Ovary (tissue), 9 donors: Measurements from ENCODE around the gene ERRFI1. TPM values are rescaled to one million over a fixed set of nuclear protein-coding genes. Genes with fewer than 3 reads are reported as not detected.
"Not testable (repeated sequence)": the region's sequence is repeated elsewhere in the genome, so short reads cannot be mapped to it uniquely, and the experiment has no call there.

ENCODE experiments used
- DNase-seq, 5 donors: peaks; one replicate each; pipeline ENCODE4 v3.0.0-alpha.2; 2019 to 2020
- H3K27ac ChIP-seq, 2 donors: fragments of 200-600 bp; one replicate each; pipeline versions ENCODE4 v1.5.1 to v1.8.0; 2019 to 2022
- H3K27me3 ChIP-seq: fragments of 200-600 bp; one replicate; pipeline ENCODE4 v1.8.0; 2022
- H3K36me3 ChIP-seq: fragments of 200-600 bp; sonication (generic); one replicate; pipeline ENCODE4 v1.5.1; 2019
- H3K4me1 ChIP-seq: one replicate; pipeline ENCODE4 v1.8.1; 2013; ENCODE audit warnings: mild to moderate bottlenecking, moderate library complexity; ENCODE audit not compliant: insufficient read depth
- H3K4me3 ChIP-seq: fragments of 200-600 bp; sonication (generic); one replicate; pipeline ENCODE4 v1.5.1; 2017
- H3K9me3 ChIP-seq, 2 donors: fragments of 200-600 bp in 1 of 2; sonication (generic) in 1 of 2; one replicate each; pipeline versions ENCODE4 v1.5.1 to v1.8.1; 2013 to 2019; ENCODE audit warnings: mild to moderate bottlenecking in 1 of 2, moderate library complexity in 1 of 2
- EP300 ChIP-seq: sonication (generic); formaldehyde crosslinking; IDR thresholded peaks from one replicate; pipeline ENCODE4 v1.6.1; 2017; ENCODE audit warnings: antibody characterized with exemption
- POLR2A ChIP-seq: fragments of 450-650 bp; IDR thresholded peaks from one replicate; pipeline ENCODE4 v1.6.1; 2017; ENCODE audit warnings: antibody characterized with exemption, mild to moderate bottlenecking, moderate library complexity
- WGBS, 3 donors: extraction: QIAGEN DNeasy Blood & Tissue Kit in 1 of 3; methylation state at CpG; one replicate each; pipeline versions ENCODE4 v1.1.5 to v1.1.7; 2013 to 2017; 5-methylcytosine and 5-hydroxymethylcytosine counted together
- intact Hi-C, 4 donors: fragments of 100-400 bp; cut with DNase I; formaldehyde crosslinking; loops; one replicate each; pipeline versions ENCODE4 v1.11.0 to v1.15.1; 2022 to 2023
- polyA plus RNA-seq, 2 donors: library from polyadenylated mRNA; stranded (reverse); fragments of 200-250 nt in 1 of 2; fragments of 350-450 nt in 1 of 2; fragmentation: Illumina TruSeq in 1 of 2; extraction: RNeasy Lipid Tissue Mini Kit (QIAGEN cat#74804) in 1 of 2; gene quantifications; one replicate each; pipeline ENCODE4 v1.2.3, GENCODE V29; 2013 to 2014
- total RNA-seq, 7 donors: library from RNA; depleted of rRNA in 2 of 7; stranded (reverse); fragments of >200 nt in 2 of 7; fragmentation: NEBNext Ultra II Directional in 3 of 7; extraction: Animal tissue kit (Norgen Biotek cat#: 25700) in 3 of 7; gene quantifications; one replicate each; pipeline versions ENCODE4 v1.1.0 to v1.2.4, GENCODE V29; 2016 to 2023
- TF ChIP-seq, protein P1 (sequence below), 3 donors: fragments of 450-650 bp in 2 of 3; fragments of 200-600 bp in 1 of 3; IDR thresholded peaks; one replicate each; pipeline versions ENCODE4 v1.5.1 to v1.8.0; 2016 to 2022; ENCODE audit warnings: antibody characterized with exemption in 3 of 3, mild to moderate bottlenecking in 1 of 3
- donor health status: DM: no; HTN: no; CAD: no; lungs with moderate emphysema.
- donor health status: DM: no; HTN: no; CAD: no.
- donor health status: Bipolar disorder and iron deficiency.
- donor health status: DM: yes; HTN: yes; CAD: no.
- donor health status: DM: no; HTN: no; CAD: no.
- donor health status: DM: yes; HTN: yes; CAD: no.

The ERRFI1 gene
- total and polyA plus RNA-seq, 9 donors = 61.3 to 256 (median 109) TPM

DNA sequence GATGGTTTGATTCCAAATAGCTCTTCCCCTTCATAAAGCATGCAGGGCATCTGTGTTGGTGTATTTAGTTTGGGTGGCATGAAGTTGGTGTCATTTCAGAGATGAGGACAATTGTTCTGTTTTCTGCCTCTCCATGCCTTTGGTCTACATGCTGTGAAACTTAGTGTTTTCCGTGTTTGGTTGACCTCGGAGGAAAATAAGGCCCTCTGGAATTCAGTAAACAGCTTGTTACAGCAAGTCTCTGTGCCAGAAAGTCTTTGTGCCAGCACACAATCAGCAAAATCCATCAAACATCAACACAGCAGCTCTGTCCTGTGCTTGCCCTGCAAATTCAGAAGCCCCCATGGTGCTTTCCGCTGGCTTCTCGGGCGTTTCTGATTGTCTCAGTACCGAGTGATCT lies 55.1 kb downstream of the ERRFI1 start:
- DNase-seq = no peak
- Histone ChIP-seq H3K4me3 (no peak overlapping the region), H3K36me3 (no peaks in the 10 kb centered on the region), H3K27me3 (no peaks in the 10 kb centered on the region), H3K9me3 (no peaks in the 10 kb centered on the region), H3K27ac (no peak overlapping the region), H3K4me1 (peaks cover 2% of the 10 kb centered on the region)
- intact Hi-C loops = no loop called here
- WGBS, 3 donors = 58 to 71% (median 64%) methylated on average over 6 of the region's 6 CpGs
- TF ChIP-seq, protein P1, sequence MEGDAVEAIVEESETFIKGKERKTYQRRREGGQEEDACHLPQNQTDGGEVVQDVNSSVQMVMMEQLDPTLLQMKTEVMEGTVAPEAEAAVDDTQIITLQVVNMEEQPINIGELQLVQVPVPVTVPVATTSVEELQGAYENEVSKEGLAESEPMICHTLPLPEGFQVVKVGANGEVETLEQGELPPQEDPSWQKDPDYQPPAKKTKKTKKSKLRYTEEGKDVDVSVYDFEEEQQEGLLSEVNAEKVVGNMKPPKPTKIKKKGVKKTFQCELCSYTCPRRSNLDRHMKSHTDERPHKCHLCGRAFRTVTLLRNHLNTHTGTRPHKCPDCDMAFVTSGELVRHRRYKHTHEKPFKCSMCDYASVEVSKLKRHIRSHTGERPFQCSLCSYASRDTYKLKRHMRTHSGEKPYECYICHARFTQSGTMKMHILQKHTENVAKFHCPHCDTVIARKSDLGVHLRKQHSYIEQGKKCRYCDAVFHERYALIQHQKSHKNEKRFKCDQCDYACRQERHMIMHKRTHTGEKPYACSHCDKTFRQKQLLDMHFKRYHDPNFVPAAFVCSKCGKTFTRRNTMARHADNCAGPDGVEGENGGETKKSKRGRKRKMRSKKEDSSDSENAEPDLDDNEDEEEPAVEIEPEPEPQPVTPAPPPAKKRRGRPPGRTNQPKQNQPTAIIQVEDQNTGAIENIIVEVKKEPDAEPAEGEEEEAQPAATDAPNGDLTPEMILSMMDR (IDR thresholded peaks at IDR 0.05) = no peak
- TF ChIP-seq EP300 = no peak
- no peak for TF ChIP-seq POLR2A

DNA sequence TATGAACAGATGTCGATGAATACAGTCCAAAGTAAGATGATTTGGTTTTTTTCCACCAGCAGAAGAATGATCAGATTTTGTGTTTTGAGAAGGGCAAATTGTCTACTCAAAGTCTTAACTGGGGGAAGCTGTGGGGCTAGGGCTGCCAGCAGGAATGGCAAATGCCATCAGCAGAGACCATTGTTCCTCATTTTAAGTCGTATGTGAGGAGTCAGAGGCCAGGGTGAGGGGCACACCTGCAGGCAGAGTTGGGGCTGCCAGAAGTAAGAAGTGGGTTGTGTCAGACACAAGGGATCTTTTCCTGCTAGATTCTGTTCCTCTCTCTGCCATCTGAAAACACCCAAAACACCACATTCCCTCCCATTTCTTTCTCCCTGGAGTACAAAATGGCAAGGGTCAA lies 55.9 kb downstream of the ERRFI1 start:
- Histone ChIP-seq H3K4me1 (peaks cover 2% of the 10 kb centered on the region), H3K27me3 (no peaks in the 10 kb centered on the region), H3K27ac (no peak overlapping the region), H3K36me3 (no peaks in the 10 kb centered on the region), H3K9me3 (no peaks in the 10 kb centered on the region), H3K4me3 (no peak overlapping the region)
- 64 to 84% (median 70%) methylated on average over 2 of the region's 2 CpGs for WGBS, 3 donors
- intact Hi-C loops = no loop called here
- no peak for DNase-seq
- TF ChIP-seq, protein P1 (IDR thresholded peaks at IDR 0.05) = no peak
- TF ChIP-seq POLR2A (no peak), EP300 (no peak)

DNA sequence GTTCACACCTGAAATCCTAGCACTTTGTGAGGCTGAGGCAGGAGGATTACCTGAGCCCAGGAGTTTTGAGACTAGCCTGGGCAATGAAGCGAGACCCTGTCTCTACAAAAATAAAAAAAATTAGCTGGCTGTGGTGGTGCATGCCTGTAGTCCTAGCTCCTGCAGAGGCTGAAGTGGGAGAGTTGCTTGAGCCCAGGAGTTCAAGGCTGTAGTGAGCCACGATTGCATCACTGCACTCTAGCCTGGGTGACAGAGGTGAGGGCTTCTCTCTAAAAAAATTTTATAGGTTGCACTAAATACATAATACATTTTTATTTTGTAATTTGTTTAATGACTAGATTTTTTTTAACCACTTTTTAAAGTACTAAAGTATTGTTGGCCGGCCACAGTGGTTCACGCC lies 58.5 kb downstream of the ERRFI1 start:
- Histone ChIP-seq H3K9me3 (no peaks in the 10 kb centered on the region), H3K4me1 (peaks cover 3% of the 10 kb centered on the region), H3K4me3 (no peak overlapping the region), H3K27me3 (no peaks in the 10 kb centered on the region), H3K36me3 (no peaks in the 10 kb centered on the region), H3K27ac (no peak overlapping the region)
- DNase-seq = no peak
- WGBS, 3 donors = 70 to 78% (median 75%) methylated on average over 4 of the region's 4 CpGs
- TF ChIP-seq EP300 (no peak), POLR2A (no peak)
- TF ChIP-seq, protein P1 (IDR thresholded peaks at IDR 0.05) = no peak
- intact Hi-C loops = no loop called here

DNA sequence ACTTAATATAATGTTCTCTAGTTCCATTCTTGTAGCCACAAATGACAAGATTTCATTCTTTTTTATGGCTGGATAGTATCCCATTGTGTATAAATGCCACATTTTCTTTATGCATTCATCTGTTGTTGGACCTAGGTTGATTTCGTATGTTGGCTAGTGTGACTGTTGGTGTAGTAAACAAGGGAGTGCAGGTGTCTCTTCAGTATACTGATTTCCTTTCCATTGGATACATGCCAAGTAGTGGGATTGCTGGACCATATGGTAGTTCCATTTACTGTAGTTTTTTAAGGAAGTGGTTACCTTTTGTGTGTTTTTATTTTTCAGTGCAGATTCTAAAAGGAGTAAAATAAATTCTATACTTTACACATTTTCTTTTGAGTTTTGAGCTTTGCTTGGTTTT lies 58.9 kb downstream of the ERRFI1 start:
- Histone ChIP-seq H3K27ac (no peak overlapping the region), H3K9me3 (no peaks in the 10 kb centered on the region), H3K27me3 (no peaks in the 10 kb centered on the region), H3K4me1 (peaks cover 3% of the 10 kb centered on the region), H3K36me3 (no peaks in the 10 kb centered on the region), H3K4me3 (no peak overlapping the region)
- no peak for TF ChIP-seq POLR2A
- TF ChIP-seq, protein P1 (IDR thresholded peaks at IDR 0.05) = no peak
- DNase-seq = no peak
- intact Hi-C loops = no loop called here
- WGBS, 3 donors = 57 to 64% (median 61%) methylated on average over 1 of the region's 1 CpG

DNA sequence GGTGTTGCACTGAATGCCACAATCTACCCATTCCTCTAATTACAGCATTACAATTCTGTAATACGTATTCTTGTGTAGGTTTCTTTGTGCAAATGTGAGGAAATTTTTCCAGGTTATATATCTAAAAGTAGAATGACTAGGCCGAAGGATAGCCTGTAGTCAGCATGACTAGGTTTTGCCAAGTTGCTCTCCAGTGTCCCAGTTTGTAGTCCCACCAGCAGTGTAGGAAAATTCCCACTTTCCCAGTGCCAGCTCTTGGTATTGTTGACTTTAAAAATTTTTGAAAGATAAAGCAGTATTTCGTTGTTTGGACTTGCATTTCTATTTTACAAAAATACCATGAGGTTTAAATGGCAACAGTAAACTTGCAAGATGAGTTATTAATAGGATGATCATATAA lies 61.6 kb downstream of the ERRFI1 start:
- DNase-seq = no peak
- intact Hi-C loops = no loop called here
- Histone ChIP-seq H3K36me3 (no peaks in the 10 kb centered on the region), H3K4me3 (no peak overlapping the region), H3K27ac (no peak overlapping the region), H3K4me1 (peaks cover 3% of the 10 kb centered on the region), H3K27me3 (no peaks in the 10 kb centered on the region), H3K9me3 (no peaks in the 10 kb centered on the region)
- WGBS, 3 donors = 61 to 79% (median 78%) methylated on average over 3 of the region's 3 CpGs
- TF ChIP-seq EP300 (no peak), POLR2A (no peak)
- TF ChIP-seq, protein P1 (IDR thresholded peaks at IDR 0.05) = no peak

DNA sequence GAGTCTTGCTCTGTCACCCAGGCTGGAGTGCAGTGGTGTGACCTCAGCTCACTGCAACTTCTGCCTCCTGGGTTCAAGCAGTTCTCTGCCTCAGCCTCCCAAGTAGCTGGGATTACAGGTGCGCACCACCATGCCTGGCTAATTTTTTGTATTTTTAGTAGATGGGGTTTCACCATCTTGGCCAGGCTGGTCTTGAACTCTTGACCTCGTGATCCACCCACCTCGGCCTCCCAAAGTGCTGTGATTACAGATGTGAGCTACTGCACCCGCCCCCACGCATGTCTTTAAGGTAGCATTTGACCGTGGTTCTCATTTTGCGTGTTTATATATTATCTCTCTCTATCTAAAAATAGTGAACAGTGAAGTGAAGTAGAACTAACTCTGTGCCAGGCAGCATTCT lies 62.3 kb downstream of the ERRFI1 start:
- WGBS, 3 donors = 76 to 82% (median 77%) methylated on average over 7 of the region's 7 CpGs
- H3K27me3 ChIP-seq, H3K9me3 ChIP-seq, H3K36me3 ChIP-seq, H3K4me1 ChIP-seq, intact Hi-C loops, H3K27ac ChIP-seq, DNase-seq, H3K4me3 ChIP-seq: not testable (repeated sequence)

DNA sequence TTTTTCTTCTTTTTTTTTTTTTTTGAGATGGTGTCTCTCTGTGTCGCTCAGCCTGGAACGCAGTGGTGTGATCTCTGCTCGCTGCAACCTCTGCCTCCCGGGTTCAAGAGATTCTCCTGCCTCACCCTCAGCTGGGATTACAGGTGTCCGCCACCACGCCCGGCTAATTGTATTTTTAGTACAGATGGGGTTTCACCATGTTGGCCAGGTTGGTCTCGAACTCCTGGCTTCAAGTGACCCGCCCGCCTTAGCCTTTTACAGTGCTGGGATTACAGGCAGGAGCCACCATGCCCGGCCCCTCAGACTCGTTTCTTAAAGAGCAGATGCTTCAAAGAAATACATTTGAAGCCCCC lies 62.8 kb downstream of the ERRFI1 start:
- H3K36me3 ChIP-seq, DNase-seq, intact Hi-C loops, H3K27me3 ChIP-seq, H3K4me3 ChIP-seq, H3K9me3 ChIP-seq, H3K27ac ChIP-seq, H3K4me1 ChIP-seq: not testable (repeated sequence)
- WGBS, 3 donors = 93 to 96% (median 96%) methylated on average over 12 of the region's 12 CpGs
